SK-N-MC (cell line): ENCODE results near the gene MAT2B.

Experiments used
- EZH2 ChIP-seq: fragments of 200-600 bp; sonication (generic); IDR thresholded peaks from one replicate; pipeline ENCODE4 v1.6.1; 2017; ENCODE audit warnings: antibody characterized with exemption
- FOXP2 ChIP-seq: optimal IDR thresholded peaks from 2 replicates; pipeline ENCODE3; 2011; ENCODE audit warnings: mild to moderate bottlenecking, moderate library complexity; ENCODE audit not compliant: insufficient read depth; ENCODE audit errors: extremely low read length, control extremely low read depth
- POLR2AphosphoS5 ChIP-seq: IDR thresholded peaks from 2 replicates; pipeline ENCODE4 v1.6.1; 2012; ENCODE audit warnings: mild to moderate bottlenecking, low read depth, low read length, borderline replicate concordance

DNA sequence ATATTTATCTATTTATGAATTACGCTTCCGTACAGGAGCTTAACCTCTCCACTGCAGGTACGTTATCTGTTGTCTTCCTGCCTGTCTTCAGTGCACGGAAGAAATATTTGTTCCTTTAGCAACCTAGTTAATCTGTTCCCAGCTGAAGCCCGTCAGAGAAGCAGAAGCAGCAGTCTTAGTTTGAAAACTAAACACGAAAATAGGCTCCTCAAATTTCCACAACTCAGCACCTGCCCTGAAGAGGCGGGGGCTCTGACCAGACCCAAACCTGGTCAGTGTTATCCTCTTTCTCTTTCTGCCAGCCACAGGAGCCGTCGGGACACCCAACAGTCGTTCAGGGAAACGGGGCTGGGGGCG lies 46.0 kb upstream of the MAT2B start:
- TF ChIP-seq EZH2 (no peak), POLR2AphosphoS5 (no peak), FOXP2 (no peak)
